Nucleus accumbens (tissue), 56 donors: ENCODE measurements around the gene TM9SF3.

Source experiments
- DNase-seq, 56 donors: peaks; one replicate each; lab custom pipeline; 2025; lab: John Stamatoyannopoulos, UW

TM9SF3 gene

DNA sequence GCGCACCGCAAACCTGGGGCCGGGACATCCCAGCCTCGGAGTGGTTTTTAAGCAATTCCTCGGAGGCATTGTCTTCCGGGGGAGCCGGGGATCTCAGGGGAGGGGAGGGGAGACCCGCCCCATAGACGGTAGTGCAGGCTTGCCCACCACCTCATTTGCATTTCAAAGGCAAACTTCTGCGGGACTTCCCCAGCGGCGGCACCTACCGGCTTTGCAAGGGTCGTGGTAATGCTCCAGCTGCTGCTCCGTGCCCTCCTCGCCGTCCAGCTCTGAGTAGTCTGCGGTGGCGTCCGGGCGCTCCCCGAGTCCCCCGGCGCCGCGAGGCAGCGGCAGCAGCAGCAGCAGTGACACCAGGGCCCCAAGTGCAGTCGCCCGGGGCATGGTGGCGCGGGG lies 73.5 kb downstream of the TM9SF3 start:
- DNase-seq, result no peak

DNA sequence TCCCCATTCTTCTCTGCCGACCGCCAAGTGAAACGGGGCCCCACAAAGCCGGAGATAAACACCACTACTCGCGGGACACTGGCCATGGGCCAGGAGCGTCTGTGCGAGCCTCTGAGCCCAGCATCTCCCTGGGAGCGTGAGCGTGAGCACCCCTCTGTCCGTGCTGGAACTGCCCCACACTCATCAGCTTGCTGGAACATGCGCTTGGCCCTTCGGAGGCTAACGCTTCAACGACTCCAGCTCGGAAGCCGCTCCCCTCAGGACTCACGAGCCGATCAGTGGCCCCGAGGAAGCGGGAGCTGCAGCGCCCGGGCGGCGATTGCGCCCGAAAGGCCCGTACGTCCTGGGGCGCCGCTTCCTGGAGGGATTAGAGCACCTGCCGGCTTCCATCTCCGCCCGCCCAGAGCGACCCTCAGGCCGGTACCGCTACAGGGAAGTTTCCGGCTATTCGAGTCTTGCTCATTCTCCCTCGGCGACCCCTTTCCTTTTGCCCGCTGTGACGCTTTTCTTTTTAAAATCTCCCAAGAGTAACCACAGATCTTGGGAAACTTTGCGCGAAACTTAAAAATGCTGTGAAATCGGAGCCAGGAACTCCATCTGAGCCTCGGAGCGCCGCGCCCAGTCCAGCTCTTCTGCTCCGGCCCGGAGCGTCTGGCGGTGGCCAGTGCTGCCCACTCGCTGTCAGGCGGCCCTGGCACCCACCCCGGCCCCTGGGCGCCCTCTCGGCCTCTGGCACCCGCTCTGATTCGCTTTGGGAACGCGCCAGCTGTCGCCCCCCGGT lies 74.1 kb downstream of the TM9SF3 start:
- DNase-seq, result peak in 9 of 56 donors; percentile 8 to 50 (median 24)

DNA sequence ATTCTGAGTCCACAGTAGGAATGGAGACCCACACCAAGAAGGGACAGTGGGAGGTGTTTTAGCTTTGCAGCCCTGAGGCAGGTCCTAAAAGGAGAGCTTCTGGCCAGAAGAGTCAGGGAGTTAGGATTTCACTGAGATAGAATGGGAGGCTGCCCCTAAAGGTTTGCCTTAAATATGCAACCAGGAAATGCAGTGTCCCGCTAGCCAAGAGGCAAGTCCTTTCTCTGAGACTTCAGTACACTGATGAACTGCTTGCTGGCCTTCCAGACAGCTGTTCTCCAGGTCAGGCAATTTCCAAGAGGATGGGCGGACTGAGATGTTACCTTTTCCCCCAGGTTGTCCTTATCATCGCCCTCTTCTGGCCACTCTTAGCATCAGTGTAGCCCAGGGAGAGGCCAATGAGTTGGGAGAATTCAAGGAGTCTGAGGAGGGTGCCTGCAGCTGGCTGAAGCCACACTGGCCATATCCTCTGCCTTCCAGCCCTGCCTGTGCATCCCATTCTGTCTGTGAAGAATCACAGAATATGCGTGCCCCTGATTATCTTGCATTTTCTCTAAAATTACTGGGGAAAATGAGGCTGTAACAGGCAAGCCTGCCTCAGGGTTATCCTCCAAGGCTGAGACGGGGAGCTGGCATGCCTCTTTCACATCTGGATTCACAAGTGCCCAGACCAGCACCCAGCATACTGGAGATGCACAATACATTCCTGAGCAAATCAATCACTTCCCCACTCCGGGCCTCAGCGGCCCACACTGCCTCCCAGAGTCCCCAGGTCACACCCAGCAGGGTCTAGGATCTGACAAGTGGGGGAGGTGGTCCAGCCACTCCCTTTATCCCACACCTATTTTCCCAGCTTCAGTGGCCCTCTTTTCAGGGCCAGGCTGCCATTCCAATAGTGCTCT lies 75.5 kb downstream of the TM9SF3 start:
- peak in 10 of 56 donors; percentile 5 to 34 (median 8) for DNase-seq

DNA sequence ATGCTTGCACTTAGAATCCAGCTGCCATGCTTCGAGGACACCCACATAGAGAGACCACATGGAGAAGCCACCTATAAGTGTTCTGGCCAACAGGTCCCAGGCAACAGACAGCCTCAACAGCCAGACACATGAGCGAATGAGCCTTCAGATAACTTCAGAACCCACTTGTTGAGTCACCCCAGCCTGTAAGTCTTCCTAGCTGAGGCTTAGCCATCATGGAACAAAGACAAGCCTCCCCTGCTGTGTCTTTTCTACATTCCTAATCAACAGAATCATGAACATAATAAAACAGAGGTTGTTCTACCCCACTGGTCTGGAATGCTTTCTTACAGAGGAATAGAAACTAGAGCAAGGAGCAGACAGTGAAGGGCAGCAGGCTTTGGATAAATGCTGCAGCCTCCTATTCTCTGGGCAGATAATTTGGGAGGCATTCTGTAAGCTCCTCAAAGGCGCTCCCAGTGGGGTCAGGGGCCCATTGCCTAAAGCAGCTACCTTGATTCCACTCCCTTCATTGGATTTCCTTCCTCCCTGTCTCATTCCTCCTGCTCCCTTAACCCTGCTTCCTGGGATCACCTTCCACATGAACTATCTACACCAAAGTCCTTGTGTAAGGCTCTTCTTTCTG lies 77.7 kb downstream of the TM9SF3 start:
- no peak for DNase-seq

DNA sequence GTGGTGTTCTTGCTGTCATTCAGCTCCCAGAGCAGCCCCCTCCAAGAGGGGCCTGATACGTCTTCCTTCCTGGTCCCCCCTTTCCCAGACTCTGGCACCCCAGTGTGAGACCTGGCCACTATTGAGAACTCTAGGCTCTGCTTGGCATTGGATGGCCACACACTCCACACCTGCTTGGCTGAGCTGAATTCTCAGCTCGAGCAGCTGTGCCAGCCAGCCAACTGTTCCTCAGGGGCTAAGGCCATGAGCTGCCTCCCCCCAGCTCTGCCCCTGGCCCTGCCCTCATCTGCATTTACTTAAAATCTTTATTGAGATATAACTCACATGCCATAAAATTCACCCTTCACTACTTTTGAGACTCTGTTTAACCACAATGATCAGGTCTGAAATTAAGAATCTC lies 79.8 kb downstream of the TM9SF3 start:
- no peak for DNase-seq

DNA sequence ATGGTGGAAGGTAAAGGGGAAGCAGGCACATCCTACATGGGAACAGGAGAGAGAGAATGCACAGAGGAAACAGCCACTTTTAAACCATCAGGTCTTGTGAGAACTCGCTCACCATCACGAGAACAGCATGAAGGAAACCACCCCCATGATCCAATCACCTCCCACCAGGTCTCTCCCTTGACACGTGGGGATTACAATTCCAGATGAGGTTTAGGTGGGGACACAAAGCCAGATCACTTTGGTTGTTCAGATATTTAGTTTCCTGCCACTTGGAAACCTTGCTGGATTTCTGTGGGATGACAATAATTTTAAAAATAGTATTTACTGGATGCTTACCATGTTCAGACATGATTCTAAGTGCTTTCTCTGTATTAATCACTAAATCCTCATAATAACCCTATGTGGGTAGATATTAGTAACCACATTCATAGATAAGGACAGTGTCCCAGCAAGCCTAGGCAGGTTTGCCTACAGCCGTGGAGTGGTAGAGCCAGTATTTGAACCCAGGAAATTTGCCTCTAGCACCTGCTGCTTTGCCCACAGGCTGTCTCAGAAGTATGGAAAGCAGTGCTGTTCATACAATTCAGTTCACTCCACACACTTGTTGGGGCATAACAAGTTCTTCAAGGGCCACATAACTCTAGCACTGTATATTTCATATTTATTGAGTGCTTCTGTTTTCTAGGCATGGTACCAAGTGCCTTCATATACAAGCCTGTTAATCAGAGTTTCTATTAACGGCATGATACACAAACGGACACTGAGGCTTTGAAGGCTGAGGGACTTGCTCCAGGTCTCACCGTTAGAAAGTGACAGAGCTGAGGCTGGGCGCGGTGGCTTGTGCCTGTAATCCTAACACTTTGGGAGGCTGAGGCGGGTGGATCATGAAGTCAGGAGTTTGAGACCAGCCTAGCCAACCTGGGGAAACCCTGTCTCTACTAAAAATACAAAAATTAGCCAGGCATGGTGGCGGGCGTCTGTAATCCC lies 81.4 kb downstream of the TM9SF3 start:
- DNase-seq, result no peak

DNA sequence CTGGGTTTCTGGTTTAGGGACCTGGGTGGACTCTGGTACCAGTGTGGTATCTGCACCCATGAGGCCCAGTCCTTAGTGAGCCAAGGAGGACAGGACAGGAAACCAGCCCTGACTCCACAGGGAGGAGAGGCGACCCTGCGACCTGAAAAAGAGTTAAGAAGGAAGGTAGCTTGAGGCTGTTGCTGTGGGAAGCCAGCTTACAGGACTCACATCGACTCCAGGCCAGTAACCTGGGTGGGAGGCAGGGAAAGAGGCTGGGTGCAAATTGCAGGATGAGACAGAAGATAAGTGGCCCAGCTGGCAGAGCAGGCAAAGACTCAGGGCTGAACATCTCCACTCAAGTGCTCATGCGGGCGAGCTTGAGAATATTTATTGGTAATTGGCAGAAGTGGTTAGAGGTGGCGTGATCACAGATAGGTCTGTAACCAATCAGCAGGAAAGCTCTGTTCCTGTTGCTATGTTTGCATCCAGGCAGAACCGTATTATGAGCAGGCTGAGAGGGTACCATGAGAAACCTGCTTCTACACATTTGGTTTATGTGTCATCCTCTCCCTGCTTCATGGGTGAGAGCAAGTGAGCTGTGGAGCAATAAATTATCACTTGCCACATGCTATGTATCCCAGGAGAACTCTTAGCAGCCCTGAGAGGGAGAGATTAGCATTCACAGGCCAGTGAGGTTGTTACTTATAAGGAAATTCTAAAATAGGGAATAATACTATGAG lies 84.1 kb downstream of the TM9SF3 start:
- DNase-seq, result peak in 1 of 56 donors; percentile 4

DNA sequence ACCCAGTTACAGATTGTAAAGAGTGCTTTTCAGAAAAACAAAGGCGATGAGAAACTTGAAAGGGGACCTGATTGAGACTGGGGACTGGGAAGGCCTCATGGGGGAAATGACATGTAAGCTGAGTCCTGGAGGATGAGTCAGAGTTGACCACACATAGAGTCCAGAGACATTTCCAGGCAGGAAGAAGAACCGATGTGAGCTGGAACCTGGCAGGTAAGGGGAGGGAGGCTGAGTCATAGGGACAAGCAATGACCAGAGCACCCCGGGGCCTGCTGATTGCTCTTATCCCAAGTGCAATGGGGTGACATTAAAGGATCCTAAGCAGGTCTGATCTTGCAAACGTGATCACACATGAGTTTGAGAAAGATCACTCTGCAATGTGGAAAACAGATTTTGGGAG lies 84.8 kb downstream of the TM9SF3 start:
- DNase-seq, result no peak

DNA sequence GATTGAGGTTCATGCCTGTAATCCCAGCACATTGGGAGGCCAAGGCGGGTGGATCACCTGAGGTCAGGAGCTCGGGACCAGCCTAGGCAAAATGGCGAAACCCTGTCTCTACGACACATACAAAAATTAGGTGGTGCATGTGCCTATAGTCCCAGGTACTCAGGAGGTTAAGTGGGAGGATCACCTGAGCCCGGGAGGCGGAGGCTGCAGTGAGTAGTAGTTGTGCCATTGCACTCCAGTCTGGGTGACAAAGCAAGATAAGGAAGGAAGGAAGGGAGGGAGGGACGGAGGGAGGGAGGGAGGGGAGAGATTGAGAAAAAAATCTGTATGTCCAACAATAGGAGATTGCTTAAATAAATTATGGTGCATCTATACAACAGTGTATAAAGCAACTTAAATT lies 86.3 kb downstream of the TM9SF3 start:
- no peak for DNase-seq

DNA sequence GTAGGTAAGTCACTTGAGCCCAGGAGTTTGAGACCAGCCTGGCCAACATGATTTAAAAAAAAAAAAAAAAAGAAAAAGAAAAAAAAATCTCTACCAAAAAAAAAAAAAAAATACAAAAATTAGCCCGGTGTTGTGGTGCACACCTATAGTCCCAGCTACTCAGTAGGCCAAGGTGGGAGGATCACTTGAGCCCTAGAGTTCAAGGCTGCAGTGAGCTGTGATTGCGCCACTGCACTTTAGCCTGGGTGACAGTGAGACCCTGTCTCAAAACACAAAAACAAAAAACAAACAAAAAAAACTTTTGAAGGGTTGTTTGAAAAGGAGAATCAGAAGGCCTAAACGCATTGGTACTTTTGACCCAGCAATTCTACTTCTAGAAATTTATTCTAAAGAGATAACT lies 86.8 kb downstream of the TM9SF3 start:
- no peak for DNase-seq

DNA sequence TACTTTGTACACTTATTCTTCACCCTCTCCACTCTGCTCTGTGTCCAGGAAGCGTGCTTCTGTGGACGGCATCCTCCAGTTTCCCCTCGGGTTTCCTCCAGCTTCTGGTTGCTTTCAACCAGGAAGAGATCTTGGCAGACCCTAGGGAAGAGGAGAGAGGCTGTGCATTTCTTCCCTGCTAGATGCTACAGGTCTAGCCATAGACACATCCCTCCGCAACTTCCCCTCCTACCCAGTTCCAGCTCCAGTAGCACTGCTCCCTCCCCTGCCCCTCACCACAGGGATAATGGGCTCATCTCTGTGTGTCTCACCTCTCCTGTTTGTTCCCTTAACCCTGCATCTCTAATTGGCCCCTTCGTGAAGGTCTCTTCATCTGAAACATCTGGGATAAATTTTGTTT lies 89.4 kb downstream of the TM9SF3 start:
- DNase-seq, result no peak

DNA sequence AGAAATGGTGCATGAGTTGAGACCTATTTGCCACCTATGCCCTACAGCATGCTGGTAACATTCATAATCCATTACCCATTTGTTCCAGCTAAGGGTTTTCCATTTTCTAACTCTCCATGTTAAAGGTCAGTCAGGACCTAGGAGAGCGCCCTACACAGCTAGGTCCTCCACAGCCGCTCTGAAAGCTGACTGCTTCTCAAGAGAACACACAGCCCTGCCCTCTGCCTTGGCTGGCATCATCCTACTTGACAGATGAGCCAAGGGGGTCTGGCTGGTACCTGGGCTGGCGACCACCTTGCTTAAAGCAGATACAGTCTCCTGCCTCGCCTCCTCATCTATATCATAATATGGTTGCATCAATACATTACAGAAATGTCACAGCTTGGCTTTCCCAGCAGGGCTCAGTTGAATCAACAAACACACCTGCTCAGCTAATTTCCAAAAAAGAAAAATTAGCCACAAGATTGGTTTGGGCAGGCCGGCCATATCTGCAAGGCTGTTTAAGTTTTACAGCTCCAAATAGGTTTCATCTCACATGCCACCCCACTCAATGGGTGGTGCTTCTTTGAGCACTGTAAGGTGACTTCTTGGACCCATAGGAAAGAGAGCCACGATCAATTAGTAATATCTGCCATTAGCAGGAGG lies 90.4 kb downstream of the TM9SF3 start:
- DNase-seq, result no peak

DNA sequence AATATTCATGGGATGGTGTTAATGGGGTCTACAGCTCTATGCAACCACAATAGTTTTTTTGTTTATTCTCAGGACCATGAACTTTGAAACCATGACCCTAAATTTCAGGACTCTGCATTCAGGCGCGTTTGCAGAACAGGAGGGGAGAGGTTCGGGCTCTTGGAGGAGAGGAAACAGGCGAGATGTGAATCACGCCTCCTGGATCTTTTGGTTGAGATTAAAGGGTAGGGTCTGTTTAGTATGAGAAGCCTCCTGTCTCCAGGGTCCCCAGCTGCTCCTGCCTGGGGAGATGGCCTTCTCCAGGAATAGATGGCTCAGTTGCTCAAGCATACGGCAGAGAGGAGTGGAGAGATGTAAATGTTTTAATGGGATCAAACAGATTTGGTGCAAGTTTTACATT lies 91.3 kb downstream of the TM9SF3 start:
- no peak for DNase-seq

DNA sequence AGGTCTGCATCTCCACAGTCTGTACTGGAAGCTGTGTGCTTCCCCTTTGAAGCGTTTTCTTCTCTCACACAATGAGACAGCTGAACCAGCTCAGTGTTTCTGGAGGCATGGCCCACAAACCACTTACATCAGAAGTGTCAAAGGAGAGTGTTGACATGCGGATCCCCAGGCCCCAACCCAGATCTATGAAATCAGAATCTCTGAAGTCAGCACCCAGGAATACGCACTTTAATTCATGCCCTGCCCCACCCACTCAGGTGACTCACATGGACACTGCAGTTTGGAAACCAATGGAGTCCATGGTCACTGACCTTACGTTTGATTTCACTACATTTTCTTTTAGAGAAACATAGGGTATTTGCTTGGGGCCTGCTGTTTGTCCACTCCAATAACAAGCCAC lies 92.1 kb downstream of the TM9SF3 start:
- DNase-seq, result no peak

DNA sequence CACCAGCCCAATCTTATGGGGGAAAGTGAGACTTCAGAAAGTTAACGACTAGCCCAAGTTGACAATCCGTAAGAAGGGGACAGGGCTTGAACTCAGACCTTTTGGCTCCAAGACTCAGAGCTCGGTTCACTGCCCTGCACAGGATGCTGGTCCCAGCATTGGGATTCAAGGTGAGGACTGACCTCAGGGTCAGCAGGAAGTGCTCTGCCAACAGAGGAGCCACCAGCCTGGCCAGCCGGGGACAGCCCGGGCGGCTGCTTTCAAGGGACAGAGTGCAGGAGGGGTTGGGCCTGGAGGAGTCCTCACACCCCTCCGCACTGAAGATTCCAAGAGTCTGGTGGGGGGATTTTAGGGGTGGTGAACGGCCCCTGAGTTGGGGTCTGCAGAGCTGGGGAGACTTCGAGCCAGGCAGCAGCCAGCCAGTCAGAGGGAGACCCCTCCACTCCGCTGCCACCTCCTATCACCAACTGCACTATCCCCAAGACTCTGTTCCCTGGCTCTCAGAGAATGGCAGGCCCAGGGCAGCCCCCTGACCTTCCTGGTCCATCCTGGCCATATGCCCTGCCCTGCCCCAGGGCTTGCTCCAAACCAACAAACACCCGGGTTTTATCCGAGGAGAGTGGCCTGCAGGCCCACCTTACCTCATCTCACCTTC lies 92.8 kb downstream of the TM9SF3 start:
- no peak for DNase-seq

DNA sequence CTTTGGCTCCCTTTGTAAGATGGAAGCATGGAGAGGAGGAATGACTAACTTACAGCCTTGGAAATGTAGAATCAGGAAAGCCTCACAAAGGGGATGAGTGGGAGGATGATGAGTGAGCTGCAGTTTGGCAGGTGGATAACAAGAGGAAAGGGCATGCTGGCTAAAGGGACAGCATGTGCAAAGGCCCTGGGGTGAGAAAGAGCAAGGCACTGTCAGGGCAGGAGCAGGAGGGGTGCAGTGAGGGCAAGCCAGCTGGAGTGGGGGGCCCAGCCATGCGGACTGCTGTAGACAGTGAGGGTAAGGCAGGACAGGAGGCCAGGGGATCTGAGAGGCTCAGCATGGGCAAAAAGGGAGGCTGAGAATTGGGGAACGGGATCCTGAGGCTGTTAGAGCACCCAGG lies 93.6 kb downstream of the TM9SF3 start:
- DNase-seq, result no peak

DNA sequence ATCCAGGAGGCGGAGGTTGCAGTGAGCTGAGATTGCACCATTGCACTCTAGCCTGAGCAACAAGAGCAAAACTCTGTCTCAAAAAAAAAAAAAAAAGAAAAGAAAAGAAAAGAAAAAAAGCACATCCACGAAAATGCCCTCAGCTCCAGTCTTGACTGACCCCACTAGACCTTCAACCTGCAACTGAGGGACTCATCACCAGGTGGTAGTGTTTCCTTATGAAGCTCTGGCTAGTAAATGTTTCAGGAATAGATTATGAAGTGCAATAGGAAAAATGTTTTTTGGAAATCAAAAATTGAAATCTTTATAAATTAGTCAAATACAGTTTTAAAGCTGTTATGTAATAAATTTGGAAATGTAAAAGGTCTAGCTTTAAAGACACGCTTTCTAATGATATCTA lies 95.5 kb downstream of the TM9SF3 start:
- no peak for DNase-seq

DNA sequence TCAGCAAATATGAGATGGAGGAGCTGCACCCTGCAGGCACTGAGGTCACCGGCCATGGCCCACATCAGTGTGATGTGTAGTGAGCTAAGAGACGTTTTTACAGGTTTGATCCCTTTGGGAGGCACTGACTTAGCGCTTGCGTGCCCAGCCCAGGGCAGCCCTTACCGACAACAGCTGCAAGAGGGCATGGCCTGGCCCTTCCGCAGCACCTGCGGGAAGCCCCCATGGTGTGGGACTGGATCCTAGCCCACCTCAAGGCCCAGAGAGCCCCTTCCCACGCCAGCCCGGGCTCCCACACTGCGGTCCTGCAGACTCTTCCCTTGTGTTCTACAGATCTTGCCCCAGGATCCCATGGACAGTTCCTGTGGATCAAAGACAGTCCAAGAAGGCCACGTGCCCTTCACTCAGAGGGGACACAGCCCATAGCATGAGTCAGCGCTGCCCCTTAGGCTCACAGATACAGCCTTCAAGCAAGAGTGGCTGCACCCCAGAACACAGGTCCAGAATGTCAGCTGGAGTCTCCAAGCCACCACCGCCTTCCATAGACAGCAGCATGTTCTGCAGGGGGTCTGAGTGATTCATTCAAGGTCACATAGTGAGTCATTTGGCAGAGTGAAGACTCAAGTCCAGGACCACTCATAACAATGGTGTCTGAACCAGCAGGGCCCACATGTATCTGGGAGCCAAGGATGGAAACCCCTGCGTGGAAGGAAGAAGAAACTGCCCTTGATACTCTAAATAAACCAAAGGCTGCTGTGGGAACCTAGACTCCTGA lies 98.5 kb downstream of the TM9SF3 start:
- DNase-seq, result no peak
